Measurements from ENCODE around the gene HMGN4. TPM values are rescaled to one million over a fixed set of nuclear protein-coding genes. Genes with fewer than 3 reads are reported as not detected.
"Not testable (repeated sequence)": the region's sequence is repeated elsewhere in the genome, so short reads cannot be mapped to it uniquely, and the experiment has no call there.

HMGN4 gene
- total and polyA plus RNA-seq, 5 donors from 2014 or later = 59.5 to 214 (median 183) TPM

DNA sequence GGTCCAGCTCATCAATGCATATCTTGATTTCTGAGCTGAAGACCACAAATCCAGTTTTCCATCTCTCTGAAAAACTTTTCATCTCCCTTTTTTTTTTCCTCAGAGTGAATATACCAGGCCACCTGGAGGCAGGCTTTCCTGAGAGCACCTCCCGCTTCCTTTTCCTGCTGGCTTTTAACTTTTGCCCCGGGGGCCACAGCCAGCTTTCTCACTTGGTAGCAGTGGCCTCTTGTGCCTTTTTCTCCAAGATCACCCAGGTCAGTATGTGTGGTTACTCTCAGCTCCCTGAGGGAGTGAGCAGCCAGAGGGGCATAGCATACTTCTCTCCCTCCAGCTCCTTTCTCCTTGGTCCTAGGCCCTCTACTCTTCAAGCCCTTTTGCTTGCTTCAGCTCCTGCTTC is 38.1 kb upstream of the HMGN4 start, which contains the start of gene BTN1A1:
Gene BTN1A1 (plus strand): TSS at position 202 of the 400 bp plus-strand sequence. CDS start 984 bp downstream, outside the sequence.
- Mint-ChIP-seq H3K9me3 (no peaks in the 10 kb centered on the region), H3K27ac (no peak within 1 kb of the TSS), H3K36me3 (peaks cover 5% of the 10 kb centered on the region), H3K4me3 (peak within 1 kb of the TSS in 3 of 4 donors; percentile 29 to 87 (median 70)), H3K4me1 (peaks cover 0 to 15% (median 9%) of the 10 kb centered on the region in 4 donors), H3K27me3 (peaks cover 63% of the 10 kb centered on the region)
- Histone ChIP-seq H3K4me3 (ENCODE audit: low read depth, low read length) (no peak within 1 kb of the TSS), H3K4me1 (ENCODE audit: control insufficient read depth, insufficient read depth, low read length, poor library complexity, severe bottlenecking) (peaks cover 13% of the 10 kb centered on the region), H3K27ac (ENCODE audit: insufficient read depth, low read length, poor library complexity, severe bottlenecking) (no peak within 1 kb of the TSS), H3K9me3 (ENCODE audit: control insufficient read depth in 2 of 2, low read length in 2 of 2) (no peaks in the 10 kb centered on the region), H3K27me3 (ENCODE audit: control insufficient read depth, insufficient read depth, low read length) (peaks cover 27% of the 10 kb centered on the region), H3K36me3 (ENCODE audit: control insufficient read depth, insufficient read depth, low read length) (no peaks in the 10 kb centered on the region)
- DNase-seq (no peak), ATAC-seq (ENCODE audit: low read depth in 2 of 2) (no peak)

DNA sequence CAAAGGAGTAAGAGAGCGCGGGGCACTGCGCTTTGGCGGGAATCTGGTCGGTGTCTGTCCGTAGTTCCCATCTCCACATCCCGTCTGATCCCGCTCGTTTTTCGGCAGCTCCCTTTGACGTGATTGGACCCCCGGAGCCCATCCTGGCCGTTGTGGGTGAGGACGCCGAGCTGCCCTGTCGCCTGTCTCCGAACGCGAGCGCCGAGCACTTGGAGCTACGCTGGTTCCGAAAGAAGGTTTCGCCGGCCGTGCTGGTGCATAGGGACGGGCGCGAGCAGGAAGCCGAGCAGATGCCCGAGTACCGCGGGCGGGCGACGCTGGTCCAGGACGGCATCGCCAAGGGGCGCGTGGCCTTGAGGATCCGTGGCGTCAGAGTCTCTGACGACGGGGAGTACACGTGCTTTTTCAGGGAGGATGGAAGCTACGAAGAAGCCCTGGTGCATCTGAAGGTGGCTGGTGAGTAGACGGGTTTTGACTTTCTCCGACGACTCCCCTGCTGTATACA is 36.6 kb upstream of the HMGN4 start:
- ATAC-seq (ENCODE audit: low read depth in 2 of 2) (peak; percentile 61 to 65), DNase-seq (peak; percentile 9 to 50 (median 36))
- Mint-ChIP-seq H3K27me3 (peaks cover 55% of the 10 kb centered on the region), H3K4me1 (peaks cover 0 to 15% (median 9%) of the 10 kb centered on the region in 4 donors), H3K36me3 (peaks cover 5% of the 10 kb centered on the region), H3K27ac (peak overlapping the region in 2 of 3 donors; percentile 56 to 91), H3K4me3 (peak overlapping the region; percentile 8 to 87 (median 66)), H3K9me3 (no peaks in the 10 kb centered on the region)
- Histone ChIP-seq H3K9me3 (ENCODE audit: control insufficient read depth in 2 of 2, low read length in 2 of 2) (no peaks in the 10 kb centered on the region), H3K36me3 (ENCODE audit: control insufficient read depth, insufficient read depth, low read length) (no peaks in the 10 kb centered on the region), H3K27me3 (ENCODE audit: control insufficient read depth, insufficient read depth, low read length) (peaks cover 27% of the 10 kb centered on the region), H3K4me1 (ENCODE audit: control insufficient read depth, insufficient read depth, low read length, poor library complexity, severe bottlenecking) (peaks cover 13% of the 10 kb centered on the region), H3K27ac (ENCODE audit: insufficient read depth, low read length, poor library complexity, severe bottlenecking) (no peak overlapping the region), H3K4me3 (ENCODE audit: low read depth, low read length) (peak overlapping the region; percentile 67)

DNA sequence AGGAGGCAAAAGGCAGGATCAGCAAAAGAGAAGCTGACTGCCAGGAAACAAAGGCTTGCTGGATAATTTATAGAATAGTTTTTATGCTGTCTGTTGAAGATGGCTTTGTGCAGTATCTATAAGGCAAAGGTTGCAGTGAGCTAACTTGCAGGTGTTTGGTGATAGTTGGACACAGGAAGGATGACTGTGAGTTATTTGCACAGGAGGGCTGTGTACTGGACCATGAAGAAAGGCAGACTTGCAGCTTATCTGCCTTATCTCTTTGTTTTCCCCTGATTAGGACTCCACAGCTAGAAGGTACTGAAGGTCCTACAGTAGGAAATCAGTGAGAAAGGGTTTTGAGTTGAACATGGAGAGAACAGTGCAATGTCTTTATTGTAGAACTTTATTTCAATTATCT is 36.0 kb upstream of the HMGN4 start:
- DNase-seq (peak in 1 of 3 donors; percentile 12), ATAC-seq (ENCODE audit: low read depth in 2 of 2) (peak in 1 of 2 donors; percentile 50)
- H3K36me3 ChIP-seq (ENCODE audit: control insufficient read depth, insufficient read depth, low read length) = no peaks in the 10 kb centered on the region
- H3K9me3 ChIP-seq (ENCODE audit: control insufficient read depth in 2 of 2, low read length in 2 of 2) = no peaks in the 10 kb centered on the region
- peaks cover 27% of the 10 kb centered on the region for H3K27me3 ChIP-seq (ENCODE audit: control insufficient read depth, insufficient read depth, low read length)
- no peaks in the 10 kb centered on the region for H3K9me3 Mint-ChIP-seq
- peak overlapping the region in 2 of 3 donors; percentile 56 to 91 for H3K27ac Mint-ChIP-seq
- peaks cover 5% of the 10 kb centered on the region for H3K36me3 Mint-ChIP-seq
- no peak overlapping the region for H3K27ac ChIP-seq (ENCODE audit: insufficient read depth, low read length, poor library complexity, severe bottlenecking)
- H3K27me3 Mint-ChIP-seq = peaks cover 60% of the 10 kb centered on the region
- H3K4me1 Mint-ChIP-seq = peaks cover 0 to 15% (median 9%) of the 10 kb centered on the region in 4 donors
- H3K4me1 ChIP-seq (ENCODE audit: control insufficient read depth, insufficient read depth, low read length, poor library complexity, severe bottlenecking) = peaks cover 13% of the 10 kb centered on the region
- H3K4me3 ChIP-seq (ENCODE audit: low read depth, low read length) = peak overlapping the region; percentile 67
- peak overlapping the region; percentile 8 to 87 (median 66) for H3K4me3 Mint-ChIP-seq

DNA sequence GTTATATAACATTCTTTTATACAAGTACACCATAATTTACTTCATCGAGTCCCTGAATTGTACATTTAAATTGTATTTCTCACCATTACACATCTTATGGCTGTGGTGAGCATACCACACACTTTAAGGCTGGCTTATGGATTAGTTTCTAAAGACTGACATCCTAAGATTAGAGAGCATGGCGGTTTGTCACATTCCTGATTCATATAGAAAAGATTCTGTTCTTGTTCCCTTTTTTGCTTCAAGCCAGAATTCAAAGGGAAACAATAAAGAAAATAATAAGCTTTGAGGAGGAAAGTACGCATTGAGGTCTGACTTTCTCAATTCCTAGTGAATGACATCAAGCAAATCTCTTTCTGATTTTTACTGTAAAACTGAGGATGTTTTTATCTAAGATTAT is 35.5 kb upstream of the HMGN4 start:
- Histone ChIP-seq H3K4me3 (ENCODE audit: low read depth, low read length) (no peak overlapping the region), H3K36me3 (ENCODE audit: control insufficient read depth, insufficient read depth, low read length) (no peaks in the 10 kb centered on the region), H3K9me3 (ENCODE audit: control insufficient read depth in 2 of 2, low read length in 2 of 2) (no peaks in the 10 kb centered on the region), H3K4me1 (ENCODE audit: control insufficient read depth, insufficient read depth, low read length, poor library complexity, severe bottlenecking) (peaks cover 13% of the 10 kb centered on the region), H3K27ac (ENCODE audit: insufficient read depth, low read length, poor library complexity, severe bottlenecking) (no peak overlapping the region), H3K27me3 (ENCODE audit: control insufficient read depth, insufficient read depth, low read length) (peaks cover 25% of the 10 kb centered on the region)
- H3K27me3 Mint-ChIP-seq = peaks cover 64% of the 10 kb centered on the region
- ATAC-seq (ENCODE audit: low read depth in 2 of 2) (no peak), DNase-seq (no peak)
- peaks cover 5% of the 10 kb centered on the region for H3K36me3 Mint-ChIP-seq
- H3K27ac Mint-ChIP-seq = no peak overlapping the region
- peaks cover 0 to 15% (median 9%) of the 10 kb centered on the region in 4 donors for H3K4me1 Mint-ChIP-seq
- no peaks in the 10 kb centered on the region for H3K9me3 Mint-ChIP-seq
- no peak overlapping the region for H3K4me3 Mint-ChIP-seq

DNA sequence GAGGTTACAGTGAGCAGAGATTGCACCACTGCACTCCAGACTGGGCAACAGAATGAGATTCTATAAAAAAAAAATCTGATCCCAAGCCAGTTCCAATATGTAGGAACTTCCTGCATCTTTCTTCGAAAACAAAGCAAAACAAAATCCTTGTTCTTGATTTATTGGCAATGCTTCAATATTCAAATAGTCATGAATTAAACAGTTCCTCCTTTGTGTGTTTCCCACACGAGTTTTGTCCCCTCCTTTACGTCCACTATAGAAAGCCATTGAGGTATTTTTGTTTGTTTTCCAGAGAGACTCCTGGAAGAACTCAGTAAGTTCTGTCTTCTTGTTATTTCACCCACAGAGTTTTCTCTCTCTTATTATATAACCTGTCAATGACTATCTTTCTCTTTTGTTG is 30.5 kb upstream of the HMGN4 start:
- Histone ChIP-seq H3K36me3 (ENCODE audit: control insufficient read depth, insufficient read depth, low read length) (no peaks in the 10 kb centered on the region), H3K9me3 (ENCODE audit: control insufficient read depth in 2 of 2, low read length in 2 of 2) (no peaks in the 10 kb centered on the region), H3K4me1 (ENCODE audit: control insufficient read depth, insufficient read depth, low read length, poor library complexity, severe bottlenecking) (no peaks in the 10 kb centered on the region), H3K4me3 (ENCODE audit: low read depth, low read length) (no peak overlapping the region), H3K27ac (ENCODE audit: insufficient read depth, low read length, poor library complexity, severe bottlenecking) (no peak overlapping the region), H3K27me3 (ENCODE audit: control insufficient read depth, insufficient read depth, low read length) (peaks cover 9% of the 10 kb centered on the region)
- Mint-ChIP-seq H3K27me3 (peaks cover 40% of the 10 kb centered on the region), H3K4me3 (no peak overlapping the region), H3K36me3 (no peaks in the 10 kb centered on the region), H3K9me3 (no peaks in the 10 kb centered on the region), H3K4me1 (no peaks in the 10 kb centered on the region), H3K27ac (no peak overlapping the region)
- DNase-seq (no peak), ATAC-seq (ENCODE audit: low read depth in 2 of 2) (no peak)

DNA sequence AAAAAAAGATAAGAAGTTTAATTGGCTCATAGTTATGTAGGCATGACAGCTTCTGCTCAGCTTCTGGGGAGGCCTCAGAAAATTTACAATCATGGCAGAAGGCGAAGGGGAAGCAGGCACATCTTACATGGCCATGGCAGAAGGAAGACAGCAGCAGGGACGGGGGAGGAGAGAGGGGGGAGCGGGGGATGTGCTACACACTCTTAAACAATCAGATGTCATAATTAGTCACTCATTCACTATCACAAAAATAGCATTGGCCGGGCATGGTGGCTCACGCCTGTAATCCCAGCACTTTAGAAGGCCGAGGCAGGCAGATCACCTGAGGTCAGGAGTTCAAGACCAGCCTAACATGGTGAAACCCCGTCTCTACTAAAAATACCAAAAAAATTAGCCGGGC is 27.1 kb upstream of the HMGN4 start:
- H3K4me3 ChIP-seq (ENCODE audit: low read depth, low read length); H3K9me3 Mint-ChIP-seq; H3K4me1 Mint-ChIP-seq; ATAC-seq (ENCODE audit: low read depth in 2 of 2); H3K9me3 ChIP-seq (ENCODE audit: control insufficient read depth in 2 of 2, low read length in 2 of 2); H3K36me3 ChIP-seq (ENCODE audit: control insufficient read depth, insufficient read depth, low read length); H3K27ac Mint-ChIP-seq; H3K4me1 ChIP-seq (ENCODE audit: control insufficient read depth, insufficient read depth, low read length, poor library complexity, severe bottlenecking); H3K27ac ChIP-seq (ENCODE audit: insufficient read depth, low read length, poor library complexity, severe bottlenecking); DNase-seq; H3K36me3 Mint-ChIP-seq; H3K27me3 ChIP-seq (ENCODE audit: control insufficient read depth, insufficient read depth, low read length); H3K4me3 Mint-ChIP-seq: not testable (repeated sequence)
- peaks cover 20% of the 10 kb centered on the region for H3K27me3 Mint-ChIP-seq

DNA sequence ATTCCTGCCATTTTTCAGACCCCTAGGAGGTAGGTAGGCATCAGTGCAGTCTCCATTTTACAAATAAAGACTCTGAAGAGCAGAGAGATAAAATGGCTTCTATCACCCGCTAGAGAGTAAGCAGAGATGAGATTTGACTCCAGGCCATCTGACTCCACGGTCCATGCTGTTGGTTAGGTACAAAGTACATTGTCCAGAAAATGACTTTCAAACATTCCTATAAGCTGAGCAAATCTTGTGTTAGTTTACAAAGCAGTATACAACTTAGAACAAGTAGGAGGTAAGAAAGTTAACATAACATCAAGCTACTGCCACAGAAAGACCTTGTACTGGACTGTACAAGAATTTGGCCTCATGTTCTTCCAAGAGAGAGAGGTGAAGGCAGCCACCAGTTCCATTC is 23.2 kb upstream of the HMGN4 start:
- no peaks in the 10 kb centered on the region for H3K9me3 ChIP-seq (ENCODE audit: control insufficient read depth in 2 of 2, low read length in 2 of 2)
- H3K27ac ChIP-seq (ENCODE audit: insufficient read depth, low read length, poor library complexity, severe bottlenecking) = no peak overlapping the region
- Mint-ChIP-seq H3K27ac (no peak overlapping the region), H3K9me3 (no peaks in the 10 kb centered on the region), H3K4me3 (peak overlapping the region in 1 of 4 donors; percentile 35), H3K4me1 (peaks cover 0 to 13% (median 3%) of the 10 kb centered on the region in 4 donors), H3K36me3 (no peaks in the 10 kb centered on the region), H3K27me3 (no peaks in the 10 kb centered on the region)
- no peak overlapping the region for H3K4me3 ChIP-seq (ENCODE audit: low read depth, low read length)
- H3K27me3 ChIP-seq (ENCODE audit: control insufficient read depth, insufficient read depth, low read length) = no peaks in the 10 kb centered on the region
- DNase-seq (no peak), ATAC-seq (ENCODE audit: low read depth in 2 of 2) (no peak)
- no peaks in the 10 kb centered on the region for H3K36me3 ChIP-seq (ENCODE audit: control insufficient read depth, insufficient read depth, low read length)
- H3K4me1 ChIP-seq (ENCODE audit: control insufficient read depth, insufficient read depth, low read length, poor library complexity, severe bottlenecking) = peaks cover 4% of the 10 kb centered on the region

All from CD4-positive, CD25-positive, alpha-beta regulatory T cell (primary cell).